Measurements from ENCODE around the gene CAVIN2. TPM values are rescaled to one million over a fixed set of nuclear protein-coding genes. Genes with fewer than 3 reads are reported as not detected.

The CAVIN2 gene
- total RNA-seq, 4 donors from 2014 or later = 6.7 to 18.8 (median 10.0) TPM

GRCh38 chr2:191836853-191837769, 9.8 kb downstream of the CAVIN2 start:
- H3K4me3 ChIP-seq (ENCODE audit: low read depth, poor library complexity, severe bottlenecking) = no peak overlapping the region
- intact Hi-C loops (cut with DNase I; ENCODE audit: low total_unique reads) = no loop called here

GRCh38 chr2:191836471-191836852, 10.4 kb downstream of the CAVIN2 start:
- no peak overlapping the region for H3K4me3 ChIP-seq (ENCODE audit: low read depth, poor library complexity, severe bottlenecking)
- TF ChIP-seq CTCF (IDR thresholded peaks at IDR 0.05) (no peak), POLR2A (IDR thresholded peaks at IDR 0.05) (no peak)
- 87 to 89% methylated on average over 11 of the region's 11 CpGs for WGBS, 2 donors
- DNase-seq (ENCODE audit: low spot score in 2 of 2) = no peak
- intact Hi-C loops (cut with DNase I; ENCODE audit: low total_unique reads) = no loop called here

More at GRCh38 chr2:191836853-191837769, 9.8 kb downstream of the CAVIN2 start:
- TF ChIP-seq CTCF (IDR thresholded peaks at IDR 0.05) = no peak
- TF ChIP-seq POLR2A (IDR thresholded peaks at IDR 0.05) = no peak
- DNase-seq (ENCODE audit: low spot score in 2 of 2) = no peak
- 73 to 80% methylated on average over 9 of the region's 9 CpGs for WGBS, 2 donors

- whole genome bisulfite sequencing, 2 donors = 92 to 94% methylated on average over 28 of the region's 28 CpGs
- intact Hi-C loops (cut with DNase I; ENCODE audit: low total_unique reads) = no loop called here
- TF ChIP-seq POLR2A (IDR thresholded peaks at IDR 0.05) (no peak), CTCF (IDR thresholded peaks at IDR 0.05) (no peak)
- H3K4me3 ChIP-seq (ENCODE audit: low read depth, poor library complexity, severe bottlenecking) = no peak overlapping the region
- no peak for DNase-seq (ENCODE audit: low spot score in 2 of 2)
Observed at GRCh38 chr2:191835539-191836350, 11.1 kb downstream of the CAVIN2 start.

GRCh38 chr2:191835100-191835499, 11.8 kb downstream of the CAVIN2 start:
- intact Hi-C loops (cut with DNase I; ENCODE audit: low total_unique reads) = no loop called here
- no peak overlapping the region for H3K4me3 ChIP-seq (ENCODE audit: low read depth, poor library complexity, severe bottlenecking)
- no peak for TF ChIP-seq CTCF (IDR thresholded peaks at IDR 0.05)
- TF ChIP-seq POLR2A (IDR thresholded peaks at IDR 0.05) = no peak
- DNase-seq (ENCODE audit: low spot score in 2 of 2) = no peak
- 83 to 93% methylated on average over 5 of the region's 5 CpGs for WGBS, 2 donors

GRCh38 chr2:191833356-191833755, 13.5 kb downstream of the CAVIN2 start:
- WGBS, 2 donors = 90 to 96% methylated on average over 4 of the region's 4 CpGs
- TF ChIP-seq POLR2A (IDR thresholded peaks at IDR 0.05) (no peak), CTCF (IDR thresholded peaks at IDR 0.05) (no peak)
- no peak for DNase-seq (ENCODE audit: low spot score in 2 of 2)
- intact Hi-C loops (cut with DNase I; ENCODE audit: low total_unique reads) = no loop called here
- no peak overlapping the region for H3K4me3 ChIP-seq (ENCODE audit: low read depth, poor library complexity, severe bottlenecking)
